Stimulated activated CD4-positive, alpha-beta T cell treated with anti-CD3 and anti-CD28 coated beads, Interleukin-12 subunit alpha, Interleukin-12 subunit beta, amount 100 ng/mL, for 24 hours (primary cell): ENCODE results near the gene FAM3C.

Experiments
- DNase-seq, 2 experiments: peaks; one replicate each; pipeline ENCODE4 v3.0.0-alpha.2; 2020; ENCODE audit warnings: low read depth in 2 of 2

FAM3C gene

DNA sequence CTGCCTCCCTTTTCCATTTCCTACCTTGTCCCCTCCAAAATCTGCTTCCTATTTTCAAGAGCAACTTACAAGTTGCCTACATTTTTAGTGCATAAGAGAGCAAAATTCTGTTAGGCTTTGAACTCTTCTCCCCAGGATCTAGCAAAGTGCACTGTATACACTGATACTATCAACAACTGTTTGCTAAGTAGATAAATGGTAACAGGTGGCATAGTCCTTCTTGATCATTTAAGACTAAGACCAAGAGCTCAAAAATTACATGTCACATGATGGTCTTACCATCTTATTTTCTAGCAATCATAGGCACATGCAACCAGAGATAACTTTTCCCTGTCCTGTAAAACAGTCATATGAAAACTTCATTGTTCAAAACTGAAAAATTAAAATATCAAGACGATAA, 16.2 kb downstream of the FAM3C start:
- no peak for DNase-seq

DNA sequence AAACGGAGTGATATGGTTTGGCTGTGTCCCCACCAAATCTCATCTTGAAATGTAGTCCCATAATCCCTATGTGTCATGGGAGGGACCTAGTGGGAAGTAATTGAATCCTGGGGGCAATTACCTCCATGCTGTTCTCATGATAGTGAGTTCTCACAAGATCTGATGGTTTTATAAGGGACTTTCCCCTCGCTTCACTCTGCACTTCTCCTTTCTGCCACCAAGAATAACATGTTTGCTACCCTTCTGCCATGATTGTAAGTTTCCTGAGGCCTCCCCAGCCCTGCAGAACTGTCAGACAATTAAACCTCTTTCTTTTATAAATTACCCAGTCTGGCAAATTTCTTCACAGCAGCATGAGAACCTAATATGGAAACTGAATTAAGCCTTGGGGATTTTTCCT, 19.1 kb downstream of the FAM3C start:
- no peak for DNase-seq

DNA sequence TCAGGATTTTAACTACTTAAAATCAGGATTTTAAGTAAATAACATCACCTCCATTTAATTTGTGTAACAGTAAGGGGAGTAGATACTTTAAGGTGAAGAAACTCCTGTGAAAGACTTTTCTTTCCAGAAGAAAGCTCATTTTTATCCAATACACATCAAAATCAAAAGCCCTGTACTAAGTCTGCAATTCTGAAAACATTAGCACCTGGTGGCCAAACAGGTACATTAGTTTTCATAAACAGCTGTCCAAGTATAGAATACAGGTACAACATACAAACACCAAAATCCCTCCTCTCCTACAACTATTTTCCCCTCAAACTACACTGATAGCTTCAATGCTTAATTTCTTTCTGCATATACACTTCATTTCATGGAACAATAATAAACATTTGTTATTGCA, 22.9 kb downstream of the FAM3C start:
- no peak for DNase-seq

DNA sequence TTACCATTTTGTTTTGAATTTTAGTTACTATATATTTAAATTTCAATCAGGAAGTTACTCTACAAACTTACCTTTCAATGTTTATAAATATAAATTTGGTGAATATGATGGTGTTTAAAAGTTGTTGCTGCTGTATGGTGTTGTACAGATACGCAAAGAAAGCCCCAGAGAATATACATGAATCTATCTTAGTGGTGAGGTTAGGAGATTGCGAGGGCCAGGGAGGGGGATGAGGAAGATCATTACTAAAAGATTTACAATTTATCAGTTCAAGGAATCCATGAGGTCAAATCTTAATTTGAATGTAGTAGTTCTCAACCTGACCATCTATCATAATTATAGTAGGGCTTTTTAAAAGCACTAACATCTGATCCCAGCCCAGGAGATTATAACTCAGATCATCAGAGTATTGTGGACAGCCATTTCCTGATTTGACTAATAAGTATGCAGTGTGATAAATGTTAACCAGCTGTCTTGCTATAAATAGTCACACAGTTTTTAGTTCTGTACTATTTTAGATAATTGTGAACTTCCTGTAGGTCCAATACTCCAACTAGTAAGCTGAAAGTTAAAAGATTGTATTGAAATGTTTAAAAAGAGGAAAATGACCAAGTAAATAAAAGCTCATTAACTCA, 23.6 kb downstream of the FAM3C start:
- DNase-seq: no peak

DNA sequence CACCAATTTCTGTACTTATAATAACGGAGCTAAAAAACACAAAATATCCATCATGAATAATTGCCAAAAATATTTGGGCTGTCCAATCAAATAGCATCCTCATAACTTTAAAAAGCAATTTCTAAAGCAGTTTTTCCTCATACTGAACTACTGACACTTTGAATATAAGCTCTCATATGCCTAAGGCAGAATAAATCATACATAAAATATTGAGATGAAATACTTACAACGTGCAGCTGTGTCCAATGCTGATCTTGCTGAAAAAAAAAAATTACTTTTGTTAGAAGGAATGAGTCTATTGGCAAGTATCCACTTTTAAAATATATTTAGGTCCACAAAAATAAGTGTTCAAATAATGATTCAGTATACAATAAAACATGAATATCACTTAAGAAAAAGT, 24.2 kb downstream of the FAM3C start:
- DNase-seq: no peak

DNA sequence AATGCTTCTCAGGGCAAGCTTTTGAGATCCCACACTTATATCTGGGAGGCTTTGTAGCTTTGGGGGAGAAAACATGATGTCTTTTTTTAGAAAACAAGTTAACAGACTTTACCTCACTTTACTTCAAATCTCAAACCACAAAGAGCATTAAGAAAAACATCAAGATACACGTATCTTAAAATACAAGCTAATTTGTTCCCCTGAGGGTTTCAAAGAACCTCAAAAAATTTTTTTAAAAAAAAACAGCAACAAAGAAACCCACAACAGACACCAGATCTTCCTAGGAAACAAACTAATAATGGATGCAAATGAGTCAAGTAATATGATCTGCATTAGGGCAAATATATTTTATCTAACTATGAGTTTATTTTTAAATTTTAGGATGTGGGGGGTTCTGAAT, 24.7 kb downstream of the FAM3C start:
- DNase-seq: no peak

DNA sequence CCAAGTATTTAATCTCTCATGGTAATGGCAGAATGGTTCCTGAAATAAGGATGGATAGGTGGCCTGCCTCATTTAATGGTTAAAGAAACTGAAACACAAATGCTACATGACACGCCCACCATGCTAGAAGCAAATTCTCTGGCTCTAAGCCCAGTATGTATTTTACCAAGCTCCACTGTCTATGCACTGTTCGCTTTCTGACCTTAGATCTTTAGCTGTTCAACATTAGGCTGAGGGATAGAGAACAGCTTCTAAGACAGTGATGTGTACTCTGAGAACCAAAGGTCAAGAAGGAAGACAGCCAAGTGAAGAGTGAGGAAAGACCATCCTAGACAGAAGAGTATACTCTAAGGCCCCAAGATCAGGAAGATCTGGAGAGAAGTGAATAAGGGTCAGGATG, 26.6 kb downstream of the FAM3C start:
- no peak for DNase-seq

DNA sequence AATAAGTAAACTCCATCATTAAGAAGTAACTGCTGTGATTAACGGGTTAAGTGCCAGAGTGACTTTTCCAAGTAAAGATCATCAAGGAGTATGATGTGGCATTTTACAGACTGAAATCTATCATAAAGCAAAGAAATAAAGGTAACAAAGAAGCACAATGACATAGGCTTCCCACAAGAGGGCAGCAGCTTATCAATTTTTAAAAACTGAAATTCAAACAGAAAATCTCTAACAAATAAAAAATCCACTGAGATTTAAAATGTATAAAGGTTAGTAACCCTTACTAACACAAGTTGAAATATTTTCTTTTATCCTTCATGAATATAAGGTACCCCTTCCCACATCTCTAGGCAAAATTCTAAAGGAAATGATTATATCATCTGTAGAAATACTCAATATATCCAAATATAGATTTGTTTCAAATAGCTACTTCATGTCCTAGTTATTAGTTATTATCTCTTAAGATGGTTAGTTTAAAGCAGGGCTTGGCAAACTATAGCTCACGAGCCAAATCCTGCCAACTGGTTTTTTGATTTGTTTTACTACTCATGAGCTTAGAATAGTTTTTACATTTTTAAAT, 29.2 kb downstream of the FAM3C start:
- no peak for DNase-seq

DNA sequence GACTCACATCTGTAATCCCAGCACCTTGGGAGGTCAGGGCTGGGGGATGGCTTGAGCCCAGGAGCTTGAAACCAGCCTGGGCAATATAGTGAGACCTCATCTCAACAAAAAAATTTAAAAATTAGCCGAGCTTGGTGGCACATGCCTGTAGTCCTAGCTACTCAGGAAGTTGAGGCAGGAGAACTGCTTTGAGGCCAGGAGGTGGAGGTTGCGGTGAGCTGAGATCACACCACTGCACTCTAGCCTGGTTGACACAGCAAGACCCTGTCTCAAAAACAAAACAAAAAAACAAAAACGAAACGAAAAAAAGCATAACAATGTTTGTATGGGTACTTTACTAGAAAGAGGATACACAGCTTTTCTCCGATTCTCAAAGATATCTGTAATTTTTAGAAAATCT, 35.5 kb downstream of the FAM3C start:
- no peak for DNase-seq

DNA sequence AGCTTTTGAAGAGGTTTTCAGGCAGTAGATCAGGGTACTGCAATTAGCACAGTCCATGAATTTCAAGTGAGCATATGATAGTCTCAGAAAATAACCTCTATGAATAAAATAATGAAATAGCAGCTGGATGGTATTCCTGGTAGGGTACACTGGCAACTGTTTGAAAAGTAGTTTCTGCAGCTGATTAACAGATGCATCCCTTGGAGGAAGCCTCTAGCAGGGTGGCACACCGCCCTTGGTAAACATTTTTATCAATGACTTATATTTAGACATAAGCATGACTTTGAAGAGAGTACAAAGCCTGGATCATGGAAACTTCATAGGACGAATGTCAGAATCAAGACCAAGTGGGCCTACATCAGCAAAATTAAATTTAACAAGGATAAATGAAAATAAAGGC, 40.5 kb downstream of the FAM3C start:
- no peak for DNase-seq

DNA sequence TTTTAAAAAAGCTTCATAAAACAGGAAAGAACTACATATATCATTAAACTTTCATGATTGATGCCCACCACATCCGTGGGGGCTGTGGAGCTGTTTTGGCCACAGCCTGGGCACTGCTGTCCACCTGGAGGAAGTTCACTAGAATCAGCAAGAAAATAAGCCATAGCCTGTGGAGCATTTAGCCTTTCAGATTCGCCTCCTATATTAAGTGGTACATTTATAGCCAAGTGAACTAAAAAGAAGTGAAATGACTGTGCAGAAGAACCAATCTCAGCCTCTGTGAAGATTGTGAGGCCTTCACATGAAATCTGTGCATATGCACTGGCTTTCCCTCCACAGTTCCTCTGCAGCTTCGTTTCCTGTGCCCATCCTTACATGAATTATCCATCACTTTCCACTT, 43.8 kb downstream of the FAM3C start:
- no peak for DNase-seq

DNA sequence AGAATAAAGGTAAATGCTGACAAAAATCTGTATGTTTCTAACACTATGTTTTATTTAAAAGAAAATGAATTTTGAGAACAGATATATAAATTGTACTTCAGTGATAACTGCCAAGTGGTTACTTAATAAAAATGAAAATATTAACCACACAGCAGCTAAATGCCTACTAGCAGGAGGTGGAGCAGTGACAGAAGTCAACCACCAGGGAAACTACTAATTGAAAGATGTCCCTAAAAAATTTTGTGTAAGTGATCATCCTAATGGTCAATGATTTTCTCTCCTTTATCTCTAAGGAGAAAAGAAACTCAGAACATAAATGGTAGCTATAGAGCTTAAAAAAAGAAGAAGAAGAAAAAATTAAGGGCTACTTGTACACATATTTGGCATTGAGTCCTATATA, 44.4 kb downstream of the FAM3C start:
- no peak for DNase-seq

DNA sequence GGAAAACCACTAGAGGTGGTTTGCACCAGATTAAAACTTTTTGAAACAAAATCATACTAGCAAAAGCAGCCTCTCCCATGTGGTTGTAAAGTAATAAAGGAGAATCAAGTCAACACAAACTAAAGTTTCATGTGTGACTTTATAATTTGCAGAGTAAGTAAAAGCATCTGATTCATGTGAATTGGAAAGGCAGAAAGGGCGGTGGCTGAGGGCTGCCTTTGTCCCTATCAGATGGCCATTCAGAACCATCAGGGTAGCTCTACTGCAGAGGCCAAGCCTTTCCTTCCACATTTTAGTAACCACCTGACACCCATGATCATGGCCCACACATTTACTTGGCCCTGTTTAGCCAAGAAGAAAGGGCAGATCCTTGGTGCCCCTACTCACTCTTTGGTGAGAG, 51.6 kb downstream of the FAM3C start:
- no peak for DNase-seq

DNA sequence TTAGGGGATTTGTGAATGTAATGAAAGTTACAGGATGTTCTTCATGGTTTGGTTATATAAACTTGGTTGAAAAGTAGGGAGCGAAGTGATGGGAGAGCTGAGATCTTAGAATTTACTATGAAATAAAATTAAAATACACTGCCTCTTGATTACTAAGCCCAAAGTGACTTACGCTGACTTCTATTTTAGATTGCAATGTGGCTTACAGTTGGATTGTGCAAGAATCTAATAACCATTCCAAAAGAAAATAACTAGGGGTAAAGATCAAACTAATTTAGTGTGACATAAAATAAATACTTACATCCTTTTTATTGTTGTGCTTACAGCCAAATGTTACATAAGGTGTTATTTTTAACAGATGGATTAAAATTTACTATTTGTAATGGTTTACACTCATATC, 52.0 kb downstream of the FAM3C start:
- no peak for DNase-seq

DNA sequence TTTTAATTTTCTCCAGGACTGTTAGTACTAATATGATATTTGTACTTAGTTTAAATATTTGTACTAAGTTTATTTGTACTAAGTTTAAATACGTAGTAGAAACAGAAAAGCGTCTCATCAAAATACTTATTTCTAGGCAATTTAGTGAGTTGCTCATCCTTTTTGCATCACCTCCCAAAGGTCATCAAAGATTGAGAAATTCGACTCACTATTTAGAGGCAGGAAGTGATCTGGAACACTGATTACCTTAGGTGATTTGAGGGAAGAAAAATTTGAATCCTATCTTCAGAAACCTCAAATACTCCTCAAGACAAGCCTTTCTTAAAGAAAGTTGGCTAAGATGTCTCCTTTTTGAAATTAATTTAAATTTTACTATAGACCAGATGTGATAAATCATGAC, 52.8 kb downstream of the FAM3C start:
- DNase-seq: no peak

DNA sequence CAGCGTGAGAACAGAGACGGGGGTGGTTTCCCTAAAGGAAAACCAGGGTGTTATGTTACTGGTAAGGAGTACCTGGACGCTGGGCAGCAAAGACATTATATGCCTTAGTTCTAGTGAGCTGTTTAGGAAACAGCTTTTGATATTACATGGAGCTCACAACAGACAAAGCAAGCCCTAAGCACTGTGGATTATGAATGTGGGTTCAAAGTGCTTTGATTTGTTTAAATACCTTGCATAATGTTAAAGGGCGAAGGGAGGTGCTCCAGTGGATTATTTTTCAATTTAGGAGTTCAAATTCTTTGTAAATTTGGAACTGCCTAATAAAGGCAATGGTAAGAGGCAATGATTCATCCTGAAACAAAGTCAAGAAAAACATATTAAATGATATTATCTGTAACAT, 53.5 kb downstream of the FAM3C start:
- no peak for DNase-seq

DNA sequence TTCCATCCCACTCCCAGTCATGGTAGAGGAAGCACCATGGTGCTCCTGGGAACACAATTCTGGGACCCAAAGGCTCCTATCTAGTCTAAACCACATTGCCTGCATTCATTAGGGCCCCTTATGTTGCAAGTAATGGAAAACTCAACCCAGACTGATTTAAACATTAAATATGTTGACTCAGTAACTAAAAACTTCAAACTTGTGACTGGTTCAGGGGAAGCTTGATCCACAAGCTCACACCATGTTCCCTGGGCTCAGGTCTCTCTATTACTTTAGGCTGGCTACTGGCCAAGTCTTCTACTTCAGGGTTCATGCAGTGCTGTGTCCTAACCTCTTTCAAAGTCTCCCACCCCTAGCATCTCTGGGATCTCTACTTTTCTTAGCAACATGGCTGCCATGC, 54.2 kb downstream of the FAM3C start:
- no peak for DNase-seq

DNA sequence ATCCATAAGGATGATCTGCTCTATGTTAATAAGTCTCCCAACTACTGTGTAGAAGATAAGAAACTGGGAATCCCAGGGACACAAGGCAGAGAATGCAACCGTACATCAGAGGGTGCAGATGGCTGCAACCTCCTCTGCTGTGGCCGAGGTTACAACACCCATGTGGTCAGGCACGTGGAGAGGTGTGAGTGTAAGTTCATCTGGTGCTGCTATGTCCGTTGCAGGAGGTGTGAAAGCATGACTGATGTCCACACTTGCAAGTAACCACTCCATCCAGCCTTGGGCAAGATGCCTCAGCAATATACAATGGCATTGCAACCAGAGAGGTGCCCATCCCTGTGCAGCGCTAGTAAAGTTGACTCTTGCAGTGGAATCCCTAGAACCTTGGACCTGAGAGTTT, 57.0 kb downstream of the FAM3C start:
- no peak for DNase-seq

DNA sequence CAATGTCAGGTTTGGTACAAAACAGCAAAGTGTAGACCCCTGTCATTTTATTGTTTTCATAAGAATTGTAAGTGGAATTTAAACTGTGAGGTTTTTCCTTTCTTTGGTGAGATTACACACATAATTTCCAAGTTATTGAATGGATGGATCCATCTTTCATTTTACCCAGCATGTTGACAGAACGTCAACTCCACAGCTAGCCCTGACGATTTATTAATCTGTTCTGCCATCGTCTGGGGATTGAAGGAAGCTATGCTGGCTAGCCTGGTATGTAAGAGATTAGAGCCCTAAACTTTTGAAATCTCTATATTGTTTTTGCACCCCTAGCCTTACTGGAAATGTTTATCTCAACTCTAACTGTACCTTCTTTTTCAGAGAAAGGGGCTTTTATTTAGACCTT, 58.7 kb downstream of the FAM3C start:
- no peak for DNase-seq

DNA sequence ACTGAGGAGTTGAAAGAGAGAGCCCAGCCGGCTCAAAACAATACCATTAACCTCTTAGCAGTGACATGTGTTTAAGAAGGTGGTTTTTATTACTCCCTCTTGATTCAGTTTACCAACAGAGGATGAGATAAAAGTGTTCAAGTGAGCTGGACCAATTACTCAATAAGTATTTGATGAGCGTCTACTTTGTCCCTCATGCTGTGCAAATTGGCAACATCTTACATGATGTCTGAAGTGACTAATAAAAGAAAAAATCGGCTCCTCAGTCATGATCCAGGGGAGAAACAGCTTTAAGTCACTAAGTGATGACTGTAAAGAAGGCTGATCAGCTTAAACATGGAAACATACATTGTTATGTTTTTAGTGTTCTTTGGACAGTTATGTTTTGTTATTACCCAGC, 59.5 kb downstream of the FAM3C start:
- DNase-seq: no peak

DNA sequence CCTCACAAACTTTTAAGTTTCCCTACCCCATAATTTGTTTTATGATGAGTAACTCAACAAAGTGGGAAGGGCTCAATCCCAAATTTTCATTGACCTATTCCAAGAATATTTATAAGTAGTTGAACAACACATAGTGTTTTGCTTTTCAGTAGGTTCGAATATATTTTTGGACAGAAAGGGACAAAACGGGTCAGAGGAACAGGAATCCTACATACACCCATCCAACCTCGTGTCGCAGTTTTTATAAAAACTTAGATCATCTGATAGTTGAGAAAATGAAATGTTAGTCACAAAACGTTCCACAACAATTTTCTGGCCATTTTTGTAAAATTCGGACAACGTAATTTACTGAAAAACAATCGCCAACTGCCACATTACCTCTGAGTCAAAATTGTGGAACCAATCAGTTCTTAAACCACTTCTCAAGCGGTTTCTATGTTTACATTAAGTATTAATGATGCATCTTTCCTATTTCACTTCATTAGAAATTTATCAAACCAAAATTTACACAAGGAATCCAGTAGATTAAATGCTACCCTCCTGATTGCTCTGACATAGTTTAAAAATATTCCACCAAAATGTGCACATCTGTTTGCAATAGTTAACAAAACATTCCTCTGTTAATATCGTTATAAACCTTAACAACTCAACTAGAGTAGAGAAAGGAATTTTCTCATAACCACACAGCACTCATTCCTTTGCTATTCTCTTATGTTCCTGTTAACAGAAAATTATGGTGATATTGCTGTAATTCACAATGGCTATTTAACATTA, 61.0 kb downstream of the FAM3C start:
- no peak for DNase-seq

DNA sequence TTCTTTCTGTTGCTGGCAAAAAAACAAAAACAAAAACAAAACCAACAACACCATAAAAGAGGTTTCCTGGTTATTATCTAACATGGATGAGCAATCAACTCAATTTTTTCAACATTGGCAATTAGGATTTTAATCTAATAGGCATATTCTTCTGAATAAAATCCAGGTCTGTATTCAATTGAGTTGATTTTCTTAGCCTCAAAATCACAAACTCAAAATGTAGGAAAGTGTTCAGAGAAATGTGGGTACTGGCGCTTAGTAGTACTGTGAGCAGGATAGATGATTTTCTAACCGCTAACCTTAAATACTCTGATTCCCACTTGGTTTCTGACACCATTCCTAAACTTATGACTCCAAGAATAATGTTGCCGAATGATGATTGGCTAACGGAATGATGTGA, 61.7 kb downstream of the FAM3C start:
- no peak for DNase-seq

DNA sequence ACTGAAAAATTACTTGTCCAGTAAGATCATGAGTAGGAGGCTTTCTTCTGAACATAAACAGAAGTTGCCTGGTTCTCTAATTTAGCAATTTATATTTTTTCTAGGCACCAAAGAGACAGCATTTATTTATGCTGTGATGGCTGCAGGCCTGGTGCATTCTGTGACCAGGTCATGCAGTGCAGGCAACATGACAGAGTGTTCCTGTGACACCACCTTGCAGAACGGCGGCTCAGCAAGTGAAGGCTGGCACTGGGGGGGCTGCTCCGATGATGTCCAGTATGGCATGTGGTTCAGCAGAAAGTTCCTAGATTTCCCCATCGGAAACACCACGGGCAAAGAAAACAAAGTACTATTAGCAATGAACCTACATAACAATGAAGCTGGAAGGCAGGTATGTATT, 64.5 kb downstream of the FAM3C start:
- DNase-seq: no peak

DNA sequence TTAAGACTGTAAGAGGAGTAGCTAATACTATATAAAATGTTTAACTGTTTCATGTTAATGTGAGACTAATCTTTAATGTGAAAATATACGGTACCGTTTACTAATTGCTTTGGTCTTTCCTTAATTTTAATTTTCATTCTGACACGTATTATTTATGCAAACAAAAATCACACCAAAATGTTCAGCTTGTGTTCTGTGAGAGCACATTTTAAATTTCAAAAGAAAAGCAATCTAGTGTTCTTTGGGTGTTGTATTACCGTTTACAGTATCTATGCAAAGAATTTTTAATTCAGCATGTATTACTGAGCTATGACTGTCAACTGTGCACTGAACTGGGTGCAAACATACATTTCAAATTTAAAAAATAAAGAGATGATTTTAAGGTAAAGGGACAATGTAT, 65.1 kb downstream of the FAM3C start:
- no peak for DNase-seq
